T47D (cell line): ENCODE measurements around the gene PYDC2.
A peak's percentile ranks its signal among the peaks of the same experiment; 100 is the strongest.
"Not testable (repeated sequence)": the region's sequence is repeated elsewhere in the genome, so short reads cannot be mapped to it uniquely, and the experiment has no call there.

Experiments used
- DNase-seq, 2 experiments: peaks; one replicate each; pipeline versions ENCODE4 v3.0.0 to v3.0.0-alpha.2; 2011 to 2012; ENCODE audit warnings: low read depth in 1 of 2, low spot score in 1 of 2
- JUND ChIP-seq: IDR thresholded peaks from 2 replicates; pipeline ENCODE4 v1.6.1; 2012; ENCODE audit warnings: low read depth
- in situ Hi-C: cut with HindIII; loops from 2 replicates; pipeline ENCODE4 v1.10.0; 2016; ENCODE audit warnings: low sequenced_read_pairs, low pct_unique_long_range_greater_than_20kb

PYDC2 gene

DNA sequence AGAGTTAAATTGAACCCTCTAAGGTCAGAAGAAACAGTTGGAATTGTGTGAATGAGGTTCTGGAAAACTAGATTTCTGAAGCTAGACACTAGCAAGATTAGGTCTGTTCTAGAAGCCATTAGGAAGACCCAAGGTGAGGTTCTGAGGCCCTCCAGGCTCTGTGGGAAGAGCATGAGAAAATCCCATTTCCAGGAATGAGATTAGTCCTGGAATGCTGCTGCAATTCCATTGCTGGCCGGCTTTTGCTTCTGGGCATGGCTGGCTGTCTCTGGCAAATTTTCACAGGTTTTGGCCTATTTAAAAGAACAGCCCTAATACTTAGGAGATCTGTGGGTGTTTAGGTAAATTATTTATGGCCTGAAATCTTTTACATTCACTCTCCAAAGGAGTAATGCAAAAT, 26.9 kb upstream of the PYDC2 start:
- in situ Hi-C loops = no loop called here
- TF ChIP-seq JUND = no peak
- DNase-seq = no peak

DNA sequence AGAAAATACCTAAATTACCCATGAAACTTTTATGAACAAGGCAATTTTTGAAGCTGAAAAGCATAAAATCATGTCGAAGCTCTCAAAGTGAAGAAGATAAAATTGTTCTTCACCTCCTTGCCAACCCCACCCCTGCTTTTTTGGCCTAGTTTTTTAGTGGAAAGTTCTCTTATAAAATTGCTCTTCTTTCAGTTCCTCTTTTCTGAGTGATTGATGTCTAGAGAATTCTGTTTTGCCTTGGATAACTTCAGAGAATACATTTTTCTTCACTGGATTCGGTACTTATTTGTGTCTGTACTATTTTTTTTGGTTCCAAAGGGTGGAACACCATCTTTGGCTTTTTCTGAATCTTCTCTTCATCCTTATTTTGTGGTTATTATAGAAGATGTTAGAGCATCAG, 25.0 kb upstream of the PYDC2 start:
- TF ChIP-seq JUND = no peak
- DNase-seq = no peak
- in situ Hi-C loops = no loop called here

DNA sequence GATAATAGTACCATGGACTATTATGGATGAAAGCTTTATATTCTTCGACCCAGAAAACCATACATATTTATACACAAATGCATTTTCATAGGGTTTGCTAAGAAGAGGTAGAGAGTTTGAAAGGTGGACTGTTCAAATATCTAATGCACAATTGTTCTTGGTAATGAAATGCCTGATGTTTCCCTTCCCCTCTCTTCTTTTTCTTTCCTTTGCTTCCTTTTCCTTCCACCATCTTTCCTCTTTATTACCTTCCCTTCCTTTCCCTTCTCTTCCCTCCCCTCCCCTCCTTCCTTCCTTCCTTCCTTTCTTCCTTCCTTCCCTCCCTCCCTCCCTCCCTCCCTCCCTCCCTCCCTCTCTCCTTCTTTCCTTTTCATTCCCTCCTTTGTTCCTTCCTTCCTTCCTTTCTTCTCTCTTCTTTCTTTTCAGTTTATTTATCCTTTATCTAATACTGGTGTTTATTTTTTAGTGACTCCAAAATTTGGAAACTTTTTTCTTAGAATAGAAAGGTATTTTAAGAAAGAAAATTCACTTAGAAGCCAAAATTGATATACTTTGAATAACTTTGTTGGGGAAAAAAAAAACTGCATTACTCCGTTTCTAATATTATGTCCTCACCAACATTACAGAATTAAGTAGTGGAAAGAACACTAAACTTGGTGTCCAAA, 22.7 kb upstream of the PYDC2 start:
- TF ChIP-seq JUND = no peak
- in situ Hi-C loops = no loop called here
- no peak for DNase-seq

DNA sequence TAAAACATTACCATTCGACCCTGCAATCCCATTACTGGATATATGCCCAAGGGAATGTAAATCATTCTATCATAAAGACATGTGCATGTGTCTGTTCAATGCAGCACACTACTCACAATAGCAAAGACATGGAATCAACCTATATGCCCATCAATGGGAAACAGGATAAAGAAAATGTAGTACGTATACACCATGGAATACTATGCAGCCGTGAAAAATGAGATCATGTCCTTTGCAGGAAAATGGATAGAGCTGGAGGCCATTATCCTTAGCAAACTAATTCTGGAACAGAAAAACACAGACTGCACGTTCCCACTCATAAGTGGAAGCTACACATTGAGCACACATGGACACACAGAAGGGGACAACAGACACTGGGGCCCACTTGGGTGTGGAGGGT, 20.4 kb upstream of the PYDC2 start:
- in situ Hi-C loops = no loop called here
- TF ChIP-seq JUND = no peak
- DNase-seq = no peak

DNA sequence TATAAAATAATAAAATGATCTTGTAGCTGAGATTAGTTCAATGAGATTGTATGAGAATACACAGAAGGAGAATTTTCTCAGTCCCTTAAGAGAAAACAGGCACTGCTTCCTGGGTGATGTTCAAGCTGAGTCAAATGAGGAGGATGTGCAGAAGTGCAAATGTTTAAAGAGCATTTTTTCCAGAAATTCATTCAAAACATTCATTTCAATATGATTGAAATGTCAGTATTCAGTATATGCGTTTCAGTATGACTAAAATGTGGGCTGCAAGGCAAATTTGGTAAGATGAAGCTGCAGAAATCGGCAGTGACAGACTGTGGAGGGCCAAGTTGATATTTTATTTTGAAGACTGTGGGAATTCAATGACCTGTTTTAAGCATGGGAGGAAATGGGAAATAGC, 19.3 kb upstream of the PYDC2 start:
- TF ChIP-seq JUND = no peak
- DNase-seq = no peak
- in situ Hi-C loops = no loop called here

DNA sequence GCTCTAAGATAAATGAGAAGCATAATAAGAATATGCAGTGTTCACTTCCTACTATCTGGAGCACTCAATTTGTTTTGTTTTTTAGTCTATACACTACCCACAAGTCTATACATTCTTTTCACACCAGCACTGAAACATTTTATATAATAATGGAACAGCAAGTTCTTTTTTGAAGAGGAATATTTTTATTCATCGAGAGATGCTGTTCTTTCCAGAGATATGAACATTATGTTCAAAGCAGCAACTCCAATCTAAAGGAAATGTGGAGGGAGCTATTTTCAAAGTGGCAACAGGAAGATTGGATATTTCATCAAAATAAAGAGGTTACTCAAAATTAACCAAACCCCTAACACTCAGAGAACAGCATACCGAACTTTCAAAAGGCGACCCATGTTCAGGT, 16.4 kb upstream of the PYDC2 start:
- in situ Hi-C loops = no loop called here
- TF ChIP-seq JUND = no peak
- DNase-seq = no peak

DNA sequence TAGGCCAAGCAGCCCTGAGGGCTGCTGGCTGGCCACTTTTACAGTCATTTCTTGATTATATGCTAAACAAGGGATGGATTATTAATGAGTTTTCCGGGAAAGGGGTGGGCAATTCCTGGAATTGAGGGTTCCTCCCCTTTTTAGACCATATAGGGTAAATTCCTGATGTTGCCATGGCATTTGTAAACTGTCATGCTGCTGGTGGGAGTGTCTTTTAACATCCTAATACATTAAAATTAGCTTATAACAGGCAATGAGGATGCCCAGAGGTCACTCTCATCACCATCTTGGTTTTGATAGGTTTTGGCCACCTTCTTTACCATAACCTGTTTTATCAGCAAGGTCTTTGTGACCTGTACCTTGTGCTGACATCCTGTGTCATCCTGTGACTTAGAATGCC, 11.7 kb upstream of the PYDC2 start:
- no peak for DNase-seq
- no peak for TF ChIP-seq JUND
- in situ Hi-C loops = no loop called here

DNA sequence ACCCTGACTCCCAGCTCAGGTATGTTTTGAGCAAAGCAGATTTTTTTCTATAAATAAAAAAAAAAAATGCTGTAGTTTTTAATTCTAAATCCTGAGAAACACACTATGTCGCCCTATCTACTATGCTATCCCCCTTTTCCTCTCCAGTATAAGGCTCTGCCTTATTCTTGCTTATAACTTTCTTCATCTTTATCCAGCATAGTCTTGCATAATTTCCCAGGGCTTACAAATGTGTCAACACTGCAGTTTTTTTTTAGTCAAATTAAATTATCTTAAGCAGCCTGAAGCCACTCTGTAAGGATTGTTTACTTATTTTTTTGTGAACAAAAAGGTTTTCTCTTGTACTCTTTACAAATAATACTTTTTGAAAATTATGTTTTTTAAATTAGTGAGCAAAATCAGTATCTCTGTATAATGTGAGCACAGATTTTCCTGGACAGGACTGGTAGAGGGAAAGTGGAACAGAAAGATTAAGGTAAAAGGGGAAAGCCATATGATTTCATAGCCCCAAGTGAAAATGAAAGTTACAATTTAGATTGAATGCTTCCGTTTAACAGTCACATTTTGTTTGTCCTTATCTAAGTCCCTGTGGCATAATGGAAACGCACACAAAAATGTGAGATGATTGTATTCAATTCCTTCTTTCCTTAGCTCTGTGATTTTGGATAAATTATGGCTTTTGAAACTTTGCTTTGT, 5.6 kb upstream of the PYDC2 start:
- DNase-seq = no peak
- no peak for TF ChIP-seq JUND
- in situ Hi-C loops = no loop called here

DNA sequence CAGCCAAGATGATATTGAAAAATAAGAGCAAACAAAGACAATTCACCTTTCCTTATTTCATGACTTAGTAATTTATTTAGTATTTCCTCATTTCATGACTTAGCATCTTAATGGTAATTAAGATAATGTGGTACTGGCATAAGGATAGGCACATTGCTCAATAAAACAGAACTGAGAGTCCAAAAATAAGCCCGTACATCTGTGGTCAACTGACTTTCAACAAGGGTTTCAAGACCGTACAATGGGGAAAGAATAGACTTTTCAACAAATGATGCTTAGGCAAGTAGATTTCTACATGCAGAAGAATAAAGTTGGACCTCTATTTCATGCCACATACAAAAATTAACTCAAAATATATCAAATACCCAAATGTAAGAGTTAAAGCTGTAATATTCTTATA, 603 bp upstream of the PYDC2 start:
- in situ Hi-C loops = no loop called here
- no peak for DNase-seq
- no peak for TF ChIP-seq JUND

DNA sequence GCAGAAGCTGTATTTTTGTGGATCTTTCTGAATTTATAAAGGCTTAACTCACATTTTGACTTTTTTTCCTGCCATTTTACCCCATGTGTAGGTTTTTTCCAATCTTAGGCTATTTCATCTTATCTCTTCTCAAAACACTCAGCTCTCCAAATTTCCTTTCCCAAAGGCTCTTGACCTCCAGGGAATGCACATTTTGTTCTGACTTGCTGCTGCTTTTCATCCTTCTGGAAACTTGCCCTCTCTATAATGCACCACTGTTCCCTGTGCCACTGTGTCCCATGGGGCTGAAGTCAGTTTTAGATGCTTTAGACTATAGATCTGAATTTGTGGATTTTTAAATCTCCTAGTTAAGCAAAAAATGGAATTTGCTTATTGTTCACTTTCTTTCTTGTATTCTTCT, 9.1 kb downstream of the PYDC2 start:
- no peak for TF ChIP-seq JUND
- in situ Hi-C loops = no loop called here
- no peak for DNase-seq

DNA sequence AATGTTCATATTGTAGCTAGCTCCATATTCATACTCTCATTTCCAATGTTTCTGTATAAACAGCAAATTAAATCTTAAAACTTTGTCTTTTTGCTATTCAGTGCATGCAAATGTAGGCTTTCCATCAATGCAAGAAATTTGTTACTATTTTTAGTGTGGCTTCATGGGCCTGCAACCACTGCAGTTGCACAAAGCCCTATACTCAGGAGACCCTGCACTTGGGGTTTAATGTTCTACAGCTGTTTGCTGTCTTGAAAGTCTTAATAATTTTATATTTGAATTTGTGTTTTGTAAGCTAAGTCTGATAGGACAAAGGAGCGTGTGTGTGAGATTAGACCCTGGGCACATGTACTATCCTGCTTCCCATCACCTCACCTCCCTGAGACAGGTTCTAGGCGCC, 9.6 kb downstream of the PYDC2 start:
- no peak for DNase-seq
- in situ Hi-C loops = no loop called here
- TF ChIP-seq JUND = no peak

DNA sequence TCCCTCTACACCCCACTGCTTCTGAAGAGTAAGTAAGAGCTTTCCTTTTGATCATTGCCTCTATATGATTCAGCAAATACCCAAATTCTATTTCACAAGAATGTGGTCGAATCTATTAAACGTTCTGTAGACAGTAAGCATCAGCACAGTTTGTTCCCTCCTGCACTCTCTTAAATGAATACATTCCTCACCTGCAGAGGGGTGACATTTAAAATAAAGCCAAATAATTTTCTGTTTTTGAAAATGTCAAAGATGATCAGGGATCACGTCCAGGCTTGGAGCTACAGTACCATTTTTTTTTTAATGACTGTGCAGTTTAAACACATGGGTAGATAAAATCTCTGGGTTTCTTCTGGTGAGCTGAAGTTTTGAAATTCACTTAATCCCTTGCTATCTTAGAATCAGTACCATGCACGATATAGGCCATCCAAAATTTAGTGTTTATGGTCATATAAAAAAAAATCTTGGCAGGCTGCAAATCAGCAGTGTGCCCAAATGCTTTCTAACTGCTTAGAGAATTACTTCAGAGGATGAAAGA, 12.8 kb downstream of the PYDC2 start:
- TF ChIP-seq JUND = peak; percentile 31; the same call in 1 of the 2 replicates
- in situ Hi-C loops = no loop called here
- DNase-seq = peak in 1 of 2 experiments; percentile 37

DNA sequence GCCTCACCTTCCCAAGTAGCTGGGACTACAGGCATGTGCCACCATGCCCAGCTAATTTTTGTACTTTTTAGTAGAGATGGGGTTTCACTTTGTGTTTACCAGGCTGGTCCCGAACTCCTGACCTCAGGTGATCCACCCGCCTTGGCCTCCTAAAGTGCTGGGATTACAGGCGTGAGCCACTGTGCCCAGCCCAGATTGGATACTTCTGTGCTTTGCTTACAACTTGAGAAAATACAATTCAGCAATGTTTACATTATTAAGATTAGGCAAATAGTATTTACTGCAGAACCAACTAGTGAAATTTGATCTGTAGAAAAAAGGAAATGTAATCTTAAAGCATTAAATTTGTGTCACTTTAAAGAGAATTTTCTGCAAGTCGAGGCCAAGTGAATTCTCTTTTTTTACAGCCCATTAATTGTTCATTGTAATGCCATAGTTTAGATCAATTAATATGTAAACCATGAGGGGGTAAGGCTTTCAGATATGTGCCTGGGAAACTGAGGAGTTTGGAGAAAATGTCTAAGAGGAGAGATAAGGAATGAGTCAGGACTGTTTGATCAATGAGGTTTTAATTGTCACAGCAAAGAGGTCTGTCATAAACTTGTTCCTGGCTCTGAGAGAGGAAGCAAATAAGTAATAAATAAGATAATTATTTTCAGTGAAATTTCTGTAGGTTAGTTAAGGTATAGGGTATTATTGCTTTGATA, 15.3 kb downstream of the PYDC2 start:
- in situ Hi-C loops = no loop called here
- TF ChIP-seq JUND = no peak
- DNase-seq = no peak

DNA sequence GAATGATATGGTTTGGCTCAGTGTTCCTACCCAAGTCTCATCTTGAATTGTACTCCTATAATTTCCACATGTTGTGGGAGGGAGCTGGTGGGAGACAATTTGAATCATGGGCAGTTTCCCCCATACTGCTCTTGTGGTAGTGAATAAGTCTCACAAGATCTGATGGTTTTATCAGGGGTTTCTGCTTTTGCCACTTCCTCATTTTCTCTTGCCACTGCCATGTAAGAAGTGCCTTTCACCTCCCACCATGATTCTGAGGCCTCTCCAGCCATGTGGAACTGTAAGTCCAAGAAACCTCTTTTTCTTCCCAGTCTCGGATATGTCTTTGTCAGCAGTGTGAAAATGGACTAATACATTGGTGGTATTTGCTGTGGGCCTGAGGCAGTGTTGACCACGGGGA, 23.0 kb downstream of the PYDC2 start:
- in situ Hi-C loops, DNase-seq: not testable (repeated sequence)
